ENCODE measurements around the gene DRICH1.
"Not testable (repeated sequence)": the region's sequence is repeated elsewhere in the genome, so short reads cannot be mapped to it uniquely, and the experiment has no call there.

The DRICH1 gene

GRCh38 chr22:23632178-23632577, at the start of gene DRICH1:
TSS of gene DRICH1 (minus strand) at chr22:23632321. CDS start at chr22:23632023, 298 bp downstream.
- no peak for DNase-seq

GRCh38 chr22:23681026-23681809, 49.1 kb upstream of the DRICH1 start:
- DNase-seq: no peak

- no peak for DNase-seq
These were observed 46.0 kb upstream of the DRICH1 start for GRCh38 chr22:23678133-23678532.

- DNase-seq: no peak
These were observed 45.5 kb upstream of the DRICH1 start for GRCh38 chr22:23677701-23677995.

GRCh38 chr22:23676841-23677700, 45.0 kb upstream of the DRICH1 start:
- not testable (repeated sequence) for DNase-seq

- peak; percentile 24 for DNase-seq
These were observed 43.6 kb upstream of the DRICH1 start for GRCh38 chr22:23675502-23676415.

GRCh38 chr22:23674886-23675501, 42.9 kb upstream of the DRICH1 start:
- DNase-seq: not testable (repeated sequence)

- DNase-seq: no peak
These were observed 41.9 kb upstream of the DRICH1 start for GRCh38 chr22:23673826-23674690.

GRCh38 chr22:23673050-23673620, 41.0 kb upstream of the DRICH1 start:
- no peak for DNase-seq

- DNase-seq: not testable (repeated sequence)
These were observed 40.4 kb upstream of the DRICH1 start for GRCh38 chr22:23672307-23673049.

GRCh38 chr22:23671387-23671786, 39.3 kb upstream of the DRICH1 start:
- DNase-seq: not testable (repeated sequence)

- no peak for DNase-seq
These were observed 38.5 kb upstream of the DRICH1 start for GRCh38 chr22:23670378-23671295.

- not testable (repeated sequence) for DNase-seq
These were observed 28.3 kb upstream of the DRICH1 start for GRCh38 chr22:23660381-23660780.

- no peak for DNase-seq
These were observed 25.6 kb upstream of the DRICH1 start for GRCh38 chr22:23657727-23658126.

GRCh38 chr22:23655891-23656475, 23.9 kb upstream of the DRICH1 start:
- DNase-seq: no peak

- no peak for DNase-seq
These were observed 20.6 kb upstream of the DRICH1 start for GRCh38 chr22:23652711-23653110.

- no peak for DNase-seq
These were observed 20.2 kb upstream of the DRICH1 start for GRCh38 chr22:23652286-23652685.

GRCh38 chr22:23651676-23652075, 19.6 kb upstream of the DRICH1 start:
- DNase-seq: no peak

GRCh38 chr22:23649071-23649501, 17.0 kb upstream of the DRICH1 start:
- no peak for DNase-seq

Measured in activated CD4-positive, alpha-beta T cell treated with anti-CD3 and anti-CD28 coated beads, Interleukin-2, amount 50 U/mL, for 16 hours (primary cell).